IPS-11a (cell line): Measurements from ENCODE around the gene TRRAP.

Experiments used
- H3K4me3 ChIP-seq: one replicate; pipeline ENCODE4 v1.5.1; 2013; ENCODE audit warnings: low read depth, low read length, control low read depth

Gene TRRAP

GRCh38 chr7:99003419-99003818 lies 125.1 kb downstream of the TRRAP start:
- no peak overlapping the region for H3K4me3 ChIP-seq

GRCh38 chr7:99004216-99004615 lies 125.9 kb downstream of the TRRAP start:
- H3K4me3 ChIP-seq: no peak overlapping the region

- no peak overlapping the region for H3K4me3 ChIP-seq
Measured at GRCh38 chr7:99004781-99005500, 126.6 kb downstream of the TRRAP start.

GRCh38 chr7:99005776-99006175 lies 127.4 kb downstream of the TRRAP start:
- no peak overlapping the region for H3K4me3 ChIP-seq

- H3K4me3 ChIP-seq: no peak overlapping the region
Measured at GRCh38 chr7:99006739-99007424, 128.6 kb downstream of the TRRAP start.

GRCh38 chr7:99008181-99008631 lies 129.9 kb downstream of the TRRAP start:
- no peak overlapping the region for H3K4me3 ChIP-seq

- no peak overlapping the region for H3K4me3 ChIP-seq
Measured at GRCh38 chr7:99008921-99009530, 130.7 kb downstream of the TRRAP start.

- no peak overlapping the region for H3K4me3 ChIP-seq
Measured at GRCh38 chr7:99010281-99010680, 131.9 kb downstream of the TRRAP start.

- H3K4me3 ChIP-seq: no peak overlapping the region
Measured at GRCh38 chr7:99011341-99011705, 133.0 kb downstream of the TRRAP start.

GRCh38 chr7:99011706-99012404 lies 133.5 kb downstream of the TRRAP start:
- no peak overlapping the region for H3K4me3 ChIP-seq

GRCh38 chr7:99012722-99013121 lies 134.4 kb downstream of the TRRAP start:
- no peak overlapping the region for H3K4me3 ChIP-seq

- H3K4me3 ChIP-seq: no peak overlapping the region
Measured at GRCh38 chr7:99013266-99014112, 135.2 kb downstream of the TRRAP start.

- no peak overlapping the region for H3K4me3 ChIP-seq
Measured at GRCh38 chr7:99014113-99014985, 136.0 kb downstream of the TRRAP start.

GRCh38 chr7:99016196-99016595 lies 137.9 kb downstream of the TRRAP start:
- H3K4me3 ChIP-seq: no peak overlapping the region

- no peak overlapping the region for H3K4me3 ChIP-seq
Measured at GRCh38 chr7:99019523-99020412, 141.4 kb downstream of the TRRAP start.

GRCh38 chr7:99020413-99020715 lies 142.0 kb downstream of the TRRAP start:
- H3K4me3 ChIP-seq: no peak overlapping the region

- H3K4me3 ChIP-seq: no peak overlapping the region
Measured at GRCh38 chr7:99021941-99022560, 143.7 kb downstream of the TRRAP start.

GRCh38 chr7:99024066-99024465 lies 145.7 kb downstream of the TRRAP start:
- H3K4me3 ChIP-seq: no peak overlapping the region
